Ramos (cell line): ENCODE results near the gene LMO1.

Source experiments
- in situ Hi-C: fragments of 300-500 bp; cut with MboI; formaldehyde crosslinking; loops from one replicate; pipeline ENCODE4 v1.14.3; 2022; ENCODE audit warnings: low sequenced_read_pairs; ENCODE audit not compliant: unreplicated experiment

Gene LMO1

DNA sequence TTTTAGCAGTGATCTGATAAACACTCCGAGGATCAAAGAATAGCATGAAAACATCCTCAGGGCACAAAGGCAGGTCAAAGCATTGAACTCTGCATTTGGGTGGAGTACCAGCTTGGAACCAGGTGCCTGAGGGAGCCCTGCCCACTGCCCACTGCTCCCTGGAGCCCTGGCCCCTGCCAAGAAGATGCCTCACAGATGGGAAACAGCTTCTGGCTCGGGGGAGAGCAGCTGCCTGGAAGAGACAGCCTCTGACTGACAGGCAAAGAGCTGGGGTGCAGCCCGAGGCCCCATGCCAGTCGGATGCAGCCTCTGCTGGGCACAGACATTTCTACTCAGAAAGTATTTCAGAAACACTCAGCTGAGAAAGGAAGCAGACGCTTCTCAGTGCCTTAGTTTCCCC lies 13.2 kb downstream of the LMO1 start:
- in situ Hi-C loops = no loop called here

DNA sequence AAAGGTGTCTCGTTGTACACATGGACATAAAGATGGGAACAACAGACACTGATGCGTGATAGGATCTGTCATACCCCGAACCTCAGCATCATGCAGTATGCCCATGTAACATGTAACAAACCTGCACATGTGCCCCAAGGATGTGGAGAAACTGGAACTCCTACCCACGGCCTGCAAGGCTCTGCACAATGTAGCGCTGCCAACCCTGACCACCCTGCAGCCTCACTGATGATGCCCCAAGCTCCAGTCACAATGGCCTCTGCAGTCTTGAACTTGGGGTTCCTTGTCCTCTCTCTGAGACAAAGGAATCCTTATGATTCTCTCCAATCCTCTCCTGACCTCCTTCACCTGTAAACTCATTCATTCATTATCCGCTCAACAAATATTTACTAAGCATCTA lies 14.2 kb downstream of the LMO1 start:
- in situ Hi-C loops = no loop called here

DNA sequence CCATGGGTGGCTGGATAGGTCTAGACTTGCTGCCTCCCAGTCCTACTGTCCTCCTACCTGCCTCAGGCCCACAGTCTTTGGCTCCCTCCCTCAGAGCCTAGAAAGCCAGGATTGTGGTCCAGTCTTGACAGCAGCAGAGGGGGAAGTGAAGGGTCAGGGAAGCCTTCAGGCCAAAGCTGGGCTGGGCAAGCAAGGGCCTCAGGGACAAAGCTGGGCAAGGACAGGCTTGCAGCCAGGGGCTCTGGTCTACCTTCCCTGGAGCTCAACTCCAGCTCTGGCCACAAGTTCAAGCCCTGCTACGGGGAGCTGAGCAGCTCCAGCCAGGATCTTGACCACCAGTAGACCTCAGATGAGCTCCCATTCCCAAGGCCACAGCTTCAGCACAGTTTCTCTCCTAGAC lies 14.9 kb downstream of the LMO1 start:
- in situ Hi-C loops = no loop called here

DNA sequence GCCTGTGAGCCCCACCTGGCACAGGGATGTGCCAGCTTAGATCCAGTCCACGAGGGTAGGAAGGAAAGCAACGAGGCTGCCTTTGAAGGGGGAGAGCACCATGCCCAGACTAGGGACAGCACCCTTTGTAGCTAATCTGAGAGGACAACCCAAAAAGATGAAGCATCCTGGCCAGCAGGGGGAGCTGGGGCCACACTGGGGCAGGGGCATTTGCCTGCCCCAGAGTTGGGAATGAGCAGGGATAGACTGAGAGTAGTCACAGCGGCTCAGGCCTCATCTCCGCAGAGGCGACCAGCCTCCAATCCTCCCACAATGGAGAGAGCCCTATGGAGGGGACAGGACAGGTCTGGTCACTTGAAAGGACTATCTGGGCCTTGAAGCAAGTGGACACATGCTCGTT lies 16.4 kb downstream of the LMO1 start:
- in situ Hi-C loops = no loop called here

DNA sequence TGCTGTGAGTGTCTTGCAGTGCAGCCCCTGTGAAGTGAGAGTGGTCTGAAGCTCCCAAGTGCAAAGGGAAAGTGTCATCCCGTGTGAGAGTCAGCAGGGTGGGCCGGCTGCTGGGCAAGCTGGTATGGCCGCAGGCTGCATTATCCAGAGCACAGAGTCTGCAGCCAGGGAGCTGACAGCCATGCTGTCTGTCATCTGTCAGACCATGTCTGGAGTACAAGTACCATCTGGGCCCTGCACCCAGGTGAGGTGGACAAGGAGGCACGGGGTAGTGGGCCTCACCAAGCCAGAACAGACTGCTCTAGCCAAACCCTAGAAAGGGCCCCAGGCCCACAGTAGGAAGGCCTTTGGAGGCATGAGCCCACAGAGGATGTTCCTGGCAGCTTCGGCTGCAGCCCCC lies 20.2 kb downstream of the LMO1 start:
- in situ Hi-C loops = no loop called here

DNA sequence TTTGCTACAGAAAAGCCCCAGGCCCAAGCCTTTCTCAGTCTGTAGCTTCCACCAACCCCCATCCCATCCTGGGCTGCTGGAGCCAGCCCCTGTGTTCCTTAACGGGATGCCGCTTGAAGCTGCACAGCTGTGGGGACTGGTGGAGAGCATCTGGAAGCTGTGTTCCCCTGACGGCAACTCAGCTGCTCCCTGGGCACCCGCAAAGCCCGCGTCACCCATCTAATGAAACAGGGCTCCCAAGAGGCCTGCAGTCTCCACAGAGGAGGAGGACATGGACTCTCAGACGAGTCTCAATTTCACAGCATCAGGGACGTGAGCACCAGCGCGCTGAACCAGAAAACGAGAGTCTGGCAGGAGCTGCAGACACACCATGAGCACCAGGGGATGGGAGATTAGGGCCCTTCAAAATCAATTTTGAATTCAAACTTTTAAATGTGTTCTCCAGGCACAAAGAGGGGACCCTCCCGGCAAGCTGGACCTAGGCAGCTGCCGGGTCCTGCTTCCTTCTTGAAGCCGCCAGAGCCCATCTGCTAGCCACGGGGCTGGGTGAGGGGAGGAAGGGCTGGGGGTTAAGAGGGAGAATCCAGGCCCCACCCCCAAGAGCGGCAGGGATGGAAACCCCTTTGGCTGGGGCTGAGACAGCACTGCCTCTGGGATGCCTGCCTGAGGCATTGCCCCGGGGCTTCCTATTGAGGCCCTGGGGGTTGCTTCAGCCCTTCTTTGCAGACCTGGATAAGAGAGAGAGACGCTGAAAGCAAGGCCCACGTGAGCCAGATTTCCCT lies 21.0 kb downstream of the LMO1 start:
- in situ Hi-C loops = no loop called here

DNA sequence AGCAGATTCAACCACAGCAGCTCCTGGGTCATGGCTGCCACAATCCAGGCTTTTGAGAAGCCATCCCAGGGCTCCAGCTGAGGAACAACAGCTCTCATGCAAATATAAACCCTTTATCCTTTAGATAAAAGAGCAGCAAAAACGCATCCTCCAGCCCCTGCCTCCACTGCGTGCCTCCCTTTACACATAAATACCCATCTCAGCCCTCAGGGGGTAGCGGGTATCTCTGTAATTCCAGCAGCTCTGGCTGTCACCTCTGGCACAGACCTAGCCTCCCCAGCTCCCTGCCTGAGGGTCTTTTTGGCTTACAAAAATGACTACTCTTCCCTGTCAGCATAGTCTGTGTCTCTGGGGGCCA lies 21.6 kb downstream of the LMO1 start:
- in situ Hi-C loops = no loop called here

DNA sequence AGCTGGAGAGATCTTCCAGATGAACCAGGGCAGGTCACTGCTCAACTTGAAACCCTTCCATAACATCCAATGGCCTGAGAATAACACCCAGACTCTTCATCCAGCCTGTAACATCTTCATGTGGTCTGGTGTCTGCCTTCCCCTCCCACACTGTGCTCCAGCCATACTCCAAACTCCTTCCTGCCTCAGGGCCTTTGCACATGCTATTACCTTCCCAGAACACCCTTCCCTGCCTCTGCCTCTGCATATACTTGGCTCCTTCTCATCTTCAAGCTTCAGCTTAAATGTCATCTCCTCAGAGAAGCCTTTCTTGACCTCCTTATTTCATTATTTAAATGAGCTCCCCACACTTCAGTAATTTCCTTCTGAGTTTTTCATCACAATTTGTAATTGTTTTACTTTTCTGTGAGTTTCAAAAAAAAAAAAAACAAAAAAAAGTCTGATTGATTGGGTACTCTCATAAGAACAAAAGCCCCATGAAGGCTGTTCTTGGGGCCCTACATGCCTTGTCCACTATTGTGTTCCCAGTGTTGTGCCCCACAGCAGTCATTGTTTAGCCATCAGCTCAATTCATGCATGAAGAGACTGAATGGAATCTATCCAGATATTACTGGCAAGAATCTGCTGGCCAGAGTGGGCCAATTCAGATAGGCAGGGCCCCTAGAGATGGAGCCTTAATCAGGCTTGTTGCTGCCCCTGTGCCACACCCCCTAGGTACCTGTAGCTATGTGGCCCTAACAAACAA lies 22.1 kb downstream of the LMO1 start:
- in situ Hi-C loops = no loop called here

DNA sequence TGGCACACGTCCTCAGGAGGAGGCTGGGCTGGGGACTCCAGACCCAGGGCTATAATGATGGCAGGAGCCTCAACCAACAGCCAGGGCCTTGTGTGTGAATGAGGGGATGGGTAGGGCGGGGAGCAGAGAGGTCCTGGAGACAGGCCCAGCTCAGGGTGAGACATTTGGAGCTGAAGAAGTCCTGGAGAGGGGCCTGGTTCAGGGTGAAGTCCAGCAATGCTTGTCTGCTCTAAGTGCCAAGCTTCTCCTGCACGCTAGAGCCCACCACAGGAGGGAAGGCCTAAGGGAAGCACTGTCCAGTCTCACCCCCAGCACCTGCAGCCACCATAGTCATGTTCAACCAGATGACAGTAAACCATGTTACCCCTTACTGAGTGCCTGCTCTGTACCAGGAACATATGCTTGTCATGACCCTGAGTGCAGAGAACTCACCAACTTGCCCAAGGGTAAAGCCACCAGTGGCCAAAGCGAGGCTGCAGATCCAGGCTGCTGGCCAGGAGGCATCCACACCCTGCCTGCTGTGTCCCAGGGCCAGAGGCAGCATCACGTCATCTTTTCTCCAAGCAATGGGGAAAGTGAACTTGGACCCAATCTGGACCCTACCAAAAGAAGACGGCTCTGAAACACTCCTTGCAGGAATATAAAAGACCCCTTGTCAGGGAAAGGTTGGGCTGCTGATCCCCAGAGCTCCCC lies 24.0 kb downstream of the LMO1 start:
- in situ Hi-C loops = no loop called here

DNA sequence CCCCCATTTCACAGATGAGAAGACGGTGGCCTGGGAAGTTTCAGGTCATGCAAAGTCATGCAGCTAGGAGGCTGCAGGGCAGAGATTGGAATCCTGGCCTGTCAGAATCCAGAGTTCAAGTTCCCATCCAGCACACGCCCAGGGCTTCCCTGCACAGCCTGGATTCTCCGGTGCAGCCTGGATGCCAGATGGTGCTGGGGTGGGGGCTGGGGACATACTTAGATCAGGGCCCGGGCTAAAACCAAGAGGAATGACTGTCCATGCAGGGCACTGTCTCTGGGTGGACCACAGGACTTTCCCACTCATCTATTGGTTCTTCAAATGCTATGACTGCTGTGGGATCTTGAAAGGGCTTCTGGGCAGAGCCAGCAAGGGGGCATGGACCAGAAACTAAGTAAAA lies 24.6 kb downstream of the LMO1 start:
- in situ Hi-C loops = no loop called here

DNA sequence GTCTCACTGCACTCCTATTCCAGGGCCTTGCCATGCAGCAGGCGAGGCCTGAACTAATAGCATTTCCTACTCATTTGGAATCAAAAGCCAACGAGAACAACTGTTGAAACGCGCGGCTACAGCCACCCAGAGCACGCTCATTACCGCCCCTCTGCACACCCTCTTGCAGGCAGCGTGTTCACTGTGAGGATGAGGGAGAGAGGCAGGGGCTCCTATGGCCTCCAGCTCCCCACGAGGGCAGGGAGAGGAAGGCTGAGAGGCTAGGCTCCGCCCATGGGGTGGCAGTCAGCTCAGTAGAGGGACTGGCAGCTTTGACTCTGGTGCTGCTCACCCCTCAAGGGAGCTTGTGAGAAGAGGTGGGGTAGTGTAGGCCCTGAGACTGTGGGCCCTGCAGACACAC lies 26.2 kb downstream of the LMO1 start:
- in situ Hi-C loops = no loop called here

DNA sequence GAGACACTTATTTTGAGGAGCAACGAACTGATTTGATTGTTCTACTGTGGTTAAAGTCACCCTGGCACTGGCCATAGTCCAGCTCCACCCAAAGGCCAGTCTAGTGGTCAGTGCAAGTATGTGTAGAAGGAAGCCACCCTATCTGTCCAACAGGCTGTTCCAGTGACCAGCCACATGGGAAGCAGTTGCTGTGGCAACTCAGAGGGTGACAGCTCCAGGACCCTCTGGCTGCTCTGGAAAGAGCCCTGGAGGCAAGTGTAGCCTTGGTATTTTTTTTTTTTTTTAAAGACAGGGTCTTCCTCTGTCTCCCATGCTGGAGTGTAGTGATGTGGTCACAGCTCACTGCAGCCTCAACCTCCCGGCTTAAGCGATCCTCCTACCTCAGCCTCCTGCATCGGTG lies 27.8 kb downstream of the LMO1 start:
- in situ Hi-C loops = no loop called here

DNA sequence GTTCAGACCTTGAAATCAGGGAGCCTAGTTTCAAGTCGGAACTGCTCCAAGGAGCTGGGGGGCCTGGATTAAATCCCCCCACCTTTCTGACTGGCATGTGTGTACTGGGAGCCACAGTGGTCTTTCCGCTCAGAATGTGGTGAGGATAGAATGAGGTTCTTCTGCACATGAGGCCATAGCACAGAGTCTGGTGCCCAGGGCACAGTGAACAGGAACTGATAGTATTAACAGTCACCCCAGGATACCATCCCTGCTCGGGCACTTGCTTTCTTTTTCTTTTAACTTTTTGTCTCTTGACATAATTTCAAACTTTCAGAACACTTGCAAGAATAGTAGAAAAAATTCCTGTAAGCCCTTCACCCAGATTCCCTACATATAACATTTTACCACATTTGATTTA lies 28.8 kb downstream of the LMO1 start:
- in situ Hi-C loops = no loop called here

DNA sequence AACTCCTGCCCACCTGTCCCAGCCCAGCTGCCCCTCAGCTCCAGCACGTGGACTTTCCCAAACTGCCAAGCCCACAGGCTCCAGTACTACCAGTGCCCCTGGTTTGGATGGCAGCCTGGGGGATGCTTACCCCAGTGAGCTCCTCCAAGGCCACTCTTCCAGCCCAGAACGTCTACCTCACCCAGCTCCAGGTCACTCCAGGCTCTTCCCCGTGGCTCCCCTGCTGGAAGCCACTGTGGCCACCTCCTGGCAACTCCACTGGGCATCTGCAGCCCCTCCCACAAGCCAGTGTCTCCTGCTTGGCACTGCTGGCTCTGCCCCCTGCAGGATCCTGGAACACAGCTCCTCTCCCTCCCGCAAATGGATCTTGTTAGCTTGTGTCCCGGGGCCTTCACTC lies 29.3 kb downstream of the LMO1 start:
- in situ Hi-C loops = no loop called here

DNA sequence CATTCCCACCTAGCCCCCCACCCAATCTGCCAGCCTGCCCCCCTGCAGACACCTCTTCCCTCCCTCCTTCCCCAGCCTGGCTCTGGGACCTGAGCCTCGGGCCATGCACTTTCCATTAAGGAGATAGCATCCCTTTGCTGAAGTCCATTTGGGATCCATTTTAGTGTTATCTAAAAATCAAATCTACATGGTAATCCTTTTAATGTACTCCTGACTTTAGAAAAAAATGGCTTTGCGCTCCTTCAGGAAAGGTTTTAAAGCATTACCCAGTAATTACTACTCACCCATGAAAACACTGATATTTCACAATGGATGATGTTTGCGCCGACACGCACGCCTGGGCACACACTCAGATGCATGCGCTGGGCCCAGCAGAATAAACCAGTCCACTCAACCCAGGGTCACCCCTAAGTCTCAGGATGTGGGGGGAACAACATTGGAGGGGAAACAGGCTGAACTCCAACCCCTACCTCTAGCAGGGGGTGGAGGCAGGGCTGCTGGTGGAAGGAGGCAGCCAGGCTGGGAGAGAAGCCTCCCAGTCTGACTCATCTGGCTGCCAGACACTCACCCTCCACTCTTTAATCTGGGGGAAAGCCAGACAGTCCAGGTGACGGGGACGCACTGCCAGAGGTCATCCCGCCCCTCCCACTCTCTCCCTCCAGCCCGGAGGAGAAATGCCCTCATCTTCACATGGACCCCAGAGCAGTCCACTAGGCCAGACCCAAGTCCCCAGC lies 29.8 kb downstream of the LMO1 start:
- in situ Hi-C loops = no loop called here

DNA sequence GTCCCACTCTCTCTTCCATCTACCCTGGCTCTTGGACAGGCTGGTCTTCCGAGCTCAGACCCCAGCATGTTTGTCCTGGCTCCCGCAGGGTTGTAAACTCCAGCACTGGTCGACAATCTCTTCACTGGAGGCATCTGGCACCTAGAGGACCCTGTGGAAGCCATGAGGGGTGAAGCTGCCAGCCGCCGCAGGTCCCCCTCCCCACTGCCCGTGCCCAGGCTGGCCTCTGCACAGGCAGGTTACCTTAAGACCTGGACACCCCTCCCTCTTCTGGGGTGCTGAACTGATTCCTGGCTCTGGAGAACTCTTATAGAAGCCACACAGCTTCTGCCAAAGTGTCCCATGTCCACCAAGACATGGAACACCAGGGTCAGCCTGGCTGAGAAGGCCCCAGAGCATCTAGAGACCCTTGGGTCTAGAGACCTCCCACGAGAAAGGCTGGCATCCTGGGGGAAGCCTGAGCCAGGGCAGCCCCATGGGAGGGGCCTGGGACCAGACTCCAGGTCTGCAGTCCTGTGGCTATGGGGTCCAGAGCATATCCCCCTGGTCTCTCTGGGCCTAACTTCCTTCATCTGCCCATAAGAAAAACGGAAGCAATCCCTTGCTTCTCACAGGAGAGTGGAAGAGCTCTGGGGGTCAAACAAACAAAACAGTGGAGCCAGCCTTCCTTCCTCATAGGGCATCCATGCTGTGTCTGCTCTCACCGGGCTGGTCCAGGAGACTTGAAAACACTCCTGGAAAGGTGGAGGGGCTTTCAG lies 30.6 kb downstream of the LMO1 start:
- in situ Hi-C loops = no loop called here

DNA sequence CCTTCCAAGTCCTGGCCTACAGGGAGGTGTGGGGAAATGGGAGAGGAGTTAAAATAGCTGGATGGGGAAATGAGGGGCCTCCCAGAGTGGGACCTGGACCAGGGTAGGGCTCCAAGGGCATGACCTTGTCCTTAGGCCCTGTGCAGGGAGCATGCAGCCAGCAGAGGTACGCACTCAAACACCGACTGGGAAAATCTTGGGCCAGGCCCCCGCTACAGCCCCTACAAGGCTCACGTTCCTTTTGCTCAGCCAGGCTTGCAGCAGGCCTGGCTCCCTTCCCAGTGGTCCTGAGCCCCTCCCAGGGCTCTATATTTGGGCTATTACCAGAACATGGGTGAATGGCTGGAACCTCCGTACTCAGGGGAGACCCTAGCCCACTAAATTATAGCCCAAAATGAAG lies 31.3 kb downstream of the LMO1 start:
- in situ Hi-C loops = no loop called here

DNA sequence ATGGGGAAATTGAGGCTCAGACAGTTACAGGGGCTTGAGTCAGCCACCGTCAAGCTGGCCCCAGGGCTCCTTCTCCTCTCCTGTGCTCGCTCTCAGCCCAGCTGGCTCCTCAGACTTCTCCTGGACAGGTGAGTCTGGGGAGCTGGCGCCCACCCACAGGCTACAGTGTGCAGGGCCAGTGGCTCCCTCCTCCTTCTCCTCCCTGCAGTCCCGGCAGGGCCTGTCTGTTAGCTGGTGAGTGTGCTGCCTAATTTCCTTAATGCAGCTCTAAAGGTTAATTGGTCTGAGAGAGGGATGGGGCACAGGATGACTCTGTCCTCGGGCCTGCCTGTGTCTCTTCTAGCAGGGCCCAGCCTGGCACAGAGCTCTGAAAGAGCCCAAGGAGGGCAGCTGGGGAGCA lies 31.7 kb downstream of the LMO1 start:
- in situ Hi-C loops = no loop called here

DNA sequence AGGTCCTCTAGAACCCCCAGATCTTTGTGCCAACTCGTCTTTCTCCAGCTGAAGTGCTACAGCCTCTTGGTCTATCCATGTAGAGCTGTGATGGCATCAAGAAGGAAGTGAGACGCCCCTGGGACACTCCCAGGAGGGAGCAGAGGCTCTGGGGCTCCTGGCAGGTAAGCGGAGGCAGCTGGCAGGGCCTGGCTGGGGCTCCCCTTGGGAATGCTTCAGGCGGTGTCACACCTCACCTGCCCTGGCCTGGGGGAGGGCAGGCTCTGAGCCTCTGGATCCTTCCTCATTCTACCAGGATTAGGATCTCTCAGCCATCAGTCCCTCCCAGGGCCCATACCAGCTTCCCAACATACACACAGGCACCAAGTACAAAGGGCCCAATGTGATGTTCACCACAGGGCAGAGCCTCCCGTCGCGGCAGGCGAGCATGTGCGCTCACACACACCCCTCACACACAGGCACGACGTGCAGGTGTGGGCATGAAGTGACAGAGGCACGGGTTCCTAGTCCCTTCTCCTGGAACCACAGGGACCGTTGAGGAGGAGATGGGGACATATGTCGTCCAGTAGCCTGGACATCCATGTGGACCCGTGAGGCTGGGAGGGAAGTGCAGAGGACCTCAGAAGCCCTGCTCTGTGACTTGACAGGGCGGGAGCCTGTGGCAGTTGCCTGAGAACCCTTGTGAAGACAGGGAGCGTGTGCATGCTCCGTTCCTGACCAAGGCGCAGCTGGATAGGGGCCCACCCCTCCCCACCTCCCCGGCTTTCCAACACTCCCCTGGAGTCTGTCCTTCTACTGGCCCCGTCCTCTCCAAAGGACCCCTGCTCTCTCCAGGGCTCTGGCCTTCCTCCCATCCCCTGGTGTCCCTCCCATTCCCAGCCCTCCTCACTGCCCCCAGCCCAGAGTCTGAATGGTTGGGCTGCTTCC lies 32.5 kb downstream of the LMO1 start:
- in situ Hi-C loops = no loop called here
